HPDE6-E6E7 (cell line): ENCODE data around the gene LRP5.
"Not testable (repeated sequence)": the region's sequence is repeated elsewhere in the genome, so short reads cannot be mapped to it uniquely, and the experiment has no call there.

Source experiments
- DNase-seq: peaks from one replicate; pipeline ENCODE4 v3.0.0; 2011; ENCODE audit warnings: missing footprints; ENCODE audit errors: extremely low spot score

LRP5 gene

DNA sequence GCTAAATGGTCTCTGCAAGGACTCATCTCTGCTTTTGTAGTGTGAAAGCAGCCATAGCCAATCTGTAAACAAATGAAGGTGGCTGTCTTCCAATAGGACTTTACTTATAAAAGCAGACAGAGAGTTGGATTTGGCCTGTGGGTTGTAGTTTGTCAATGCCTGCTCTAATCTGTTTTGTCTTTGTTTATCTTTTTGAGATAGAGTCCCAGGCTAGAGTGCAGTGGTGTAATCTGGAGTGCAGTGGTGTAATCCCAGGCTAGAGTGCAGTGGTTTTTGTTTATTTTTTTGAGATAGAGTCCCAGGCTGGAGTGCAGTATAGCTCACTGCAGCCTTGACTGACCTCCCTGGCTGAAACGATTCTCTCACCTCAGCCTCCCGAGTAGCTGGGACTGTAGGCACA is 156.7 kb downstream of the LRP5 start:
- DNase-seq: no peak

DNA sequence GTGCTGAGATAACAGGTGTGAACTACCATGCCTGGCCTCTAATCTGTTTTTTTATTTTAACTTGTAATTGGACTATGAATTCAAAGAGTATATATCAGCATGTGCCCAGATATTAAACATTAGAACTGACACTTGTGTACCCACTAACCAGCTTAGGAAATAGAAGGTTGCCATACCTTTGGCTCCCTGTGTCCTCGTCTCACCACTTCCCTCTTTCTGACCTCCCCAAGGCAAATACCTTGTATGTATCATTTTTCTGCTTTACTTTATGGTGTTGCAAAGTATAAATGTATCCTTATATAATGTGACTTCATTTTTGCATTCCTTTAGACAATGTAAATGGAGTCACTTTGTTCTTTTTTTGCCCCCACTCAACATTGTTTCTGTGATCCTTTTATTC is 157.3 kb downstream of the LRP5 start:
- no peak for DNase-seq

DNA sequence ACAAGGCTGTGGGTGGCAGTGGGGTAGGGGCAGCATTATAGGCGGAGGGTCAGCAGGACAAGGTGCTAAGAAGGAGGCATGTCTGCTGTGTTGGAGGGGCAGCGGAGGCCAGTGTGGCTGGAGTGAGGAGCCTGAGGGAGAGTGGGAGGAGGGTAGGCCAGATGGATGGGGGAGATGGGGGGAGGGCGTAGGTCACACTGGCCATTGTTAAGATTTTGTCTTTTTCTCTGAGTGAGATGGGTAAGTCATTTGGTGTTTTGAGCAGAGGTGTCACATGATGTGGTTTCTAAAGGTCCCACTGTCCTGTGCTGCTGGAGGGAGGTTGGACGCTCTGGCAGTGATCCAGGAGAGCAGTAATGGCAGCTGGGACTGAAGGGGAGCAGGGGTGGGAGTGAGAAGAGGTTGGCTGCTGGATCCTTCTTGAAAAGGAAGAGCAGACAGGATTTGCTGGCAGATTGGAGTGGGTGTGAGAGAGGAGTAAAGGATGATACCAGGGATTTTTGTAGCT is 158.0 kb downstream of the LRP5 start:
- no peak for DNase-seq

DNA sequence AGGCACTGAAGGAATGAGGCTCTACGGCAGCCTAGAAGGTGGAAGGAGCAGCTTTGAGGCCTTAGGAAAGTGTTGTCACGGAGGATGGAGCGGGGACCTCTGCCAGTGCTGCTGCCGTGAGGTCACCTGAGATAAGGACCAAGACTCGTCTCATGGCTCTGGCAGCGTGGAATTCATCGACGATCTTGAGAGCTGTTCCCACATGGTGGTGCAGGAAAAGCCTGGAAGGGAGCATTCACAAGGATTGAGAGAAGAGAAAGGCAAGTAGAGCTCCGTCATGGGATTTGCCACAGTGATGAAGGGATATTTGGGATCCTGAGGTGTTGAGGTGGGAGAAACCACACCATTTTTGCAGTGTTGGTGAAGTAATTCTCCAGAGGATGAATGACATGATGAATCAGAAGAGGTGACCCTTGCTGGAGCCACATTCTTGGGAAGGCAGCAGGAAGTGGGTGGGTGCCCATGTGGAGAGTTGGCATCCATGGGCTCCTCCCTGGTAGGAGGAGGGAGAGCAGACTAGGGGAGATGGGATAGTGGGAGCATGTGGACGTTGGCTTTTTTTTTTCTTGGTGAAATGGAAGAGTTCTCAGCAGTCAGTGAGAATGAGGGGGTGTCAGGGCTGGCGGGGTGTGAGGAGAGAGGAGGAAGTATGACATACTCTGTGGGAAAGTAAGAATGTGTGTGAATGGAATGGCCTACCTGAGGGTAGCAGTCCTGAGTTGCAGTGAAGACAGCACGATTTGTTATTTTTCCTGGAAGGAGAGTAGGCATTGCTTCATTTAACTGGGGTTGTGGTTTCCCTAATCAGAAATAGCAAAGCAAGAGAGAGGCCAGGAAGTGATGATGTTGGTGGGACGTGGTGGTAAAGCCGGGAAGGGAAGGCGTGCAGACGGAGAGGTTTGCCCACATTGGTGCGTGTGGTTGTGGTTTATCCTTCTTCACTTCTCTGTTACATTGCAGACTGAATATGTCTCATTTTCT is 159.3 kb downstream of the LRP5 start:
- no peak for DNase-seq

DNA sequence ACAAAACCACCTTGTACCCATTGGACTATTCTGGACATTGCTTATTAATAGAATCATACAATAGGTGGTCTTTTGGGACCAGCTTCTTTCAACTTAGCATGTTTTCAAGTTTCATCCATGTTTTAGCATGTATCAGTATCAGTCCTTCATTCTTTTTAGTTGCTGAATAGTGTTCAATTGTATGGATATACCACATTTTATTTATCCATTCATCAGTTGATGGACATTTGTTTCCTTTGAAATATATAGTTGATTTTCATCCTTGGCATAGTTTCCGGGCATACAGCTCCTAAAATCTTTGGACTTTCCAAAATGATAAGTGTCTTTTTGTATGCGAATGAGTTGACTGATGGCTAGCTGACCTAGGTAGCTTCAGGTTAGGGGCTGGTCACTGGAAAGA is 160.4 kb downstream of the LRP5 start:
- DNase-seq: no peak

DNA sequence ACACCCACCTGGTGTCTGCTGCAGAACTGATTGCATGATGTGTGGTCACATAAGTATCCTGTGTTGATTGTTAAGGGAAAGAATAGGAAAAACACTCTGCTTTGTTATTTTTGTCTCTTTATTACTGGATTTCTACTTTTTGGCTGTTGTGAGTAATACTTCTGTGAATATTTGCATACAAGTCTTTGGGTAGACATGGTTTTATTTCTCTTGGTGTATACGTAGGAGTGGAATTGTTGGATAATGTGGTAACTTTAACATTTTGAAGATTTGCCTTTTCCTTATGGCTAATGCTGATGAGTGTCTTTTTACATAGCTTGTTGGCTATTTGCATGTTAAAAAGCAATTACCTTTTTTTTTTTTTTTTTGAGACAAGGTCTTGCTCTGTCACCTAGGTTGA is 161.3 kb downstream of the LRP5 start:
- DNase-seq: no peak

DNA sequence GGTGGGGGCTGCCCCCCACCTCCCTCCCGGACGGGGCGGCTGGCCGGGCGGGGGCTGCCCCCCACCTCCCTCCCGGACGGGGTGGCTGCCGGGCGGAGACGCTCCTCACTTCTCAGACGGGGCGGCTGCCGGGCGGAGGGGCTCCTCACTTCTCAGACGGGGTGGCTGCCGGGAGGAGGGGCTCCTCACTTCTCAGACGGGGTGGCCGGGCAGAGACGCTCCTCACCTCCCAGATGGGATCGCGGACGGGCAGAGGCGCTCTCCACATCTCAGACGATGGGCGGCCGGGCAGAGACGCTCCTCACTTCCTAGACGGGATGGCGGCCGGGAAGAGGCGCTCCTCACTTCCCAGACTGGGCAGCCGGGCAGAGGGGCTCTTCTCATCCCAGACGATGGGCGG is 163.2 kb downstream of the LRP5 start:
- not testable (repeated sequence) for DNase-seq

DNA sequence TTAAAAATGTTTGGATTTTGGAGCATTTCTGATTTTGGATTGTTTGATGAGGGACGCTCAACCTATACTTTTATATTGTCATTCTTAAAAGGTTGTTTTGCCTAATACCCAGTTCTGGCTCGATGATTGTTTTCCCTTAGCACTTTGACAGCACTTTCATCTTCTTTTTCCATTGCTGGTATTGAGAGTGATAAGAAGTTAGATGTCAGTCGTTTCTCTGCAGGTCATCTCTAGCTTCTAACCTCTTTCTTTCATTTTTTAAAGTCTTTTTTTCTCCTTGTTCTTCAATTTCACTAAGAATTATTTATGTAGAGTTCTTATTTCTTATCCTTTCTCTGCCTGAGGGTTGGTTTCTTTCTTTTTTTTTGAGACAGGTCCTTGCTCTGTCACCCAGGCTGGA is 167.0 kb downstream of the LRP5 start:
- DNase-seq: no peak

DNA sequence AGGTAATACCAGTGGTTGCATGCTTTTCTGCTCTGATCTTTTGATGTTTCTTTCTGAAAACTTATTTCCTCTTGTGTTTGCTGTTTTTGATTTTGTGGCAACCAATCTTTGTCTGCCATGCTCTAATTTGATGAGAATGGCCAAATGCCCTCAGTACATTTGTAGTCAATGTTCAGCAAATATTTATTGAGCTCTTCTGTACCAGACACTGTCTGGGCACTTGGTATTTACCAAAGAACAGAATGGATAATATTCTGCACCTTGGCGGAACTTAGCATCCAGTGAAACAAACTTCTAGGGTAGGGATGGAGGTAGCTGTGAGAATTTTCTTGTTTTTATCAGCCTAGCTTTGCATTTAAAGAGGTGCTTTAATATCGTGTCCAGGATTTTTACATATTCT is 167.8 kb downstream of the LRP5 start:
- DNase-seq: no peak

DNA sequence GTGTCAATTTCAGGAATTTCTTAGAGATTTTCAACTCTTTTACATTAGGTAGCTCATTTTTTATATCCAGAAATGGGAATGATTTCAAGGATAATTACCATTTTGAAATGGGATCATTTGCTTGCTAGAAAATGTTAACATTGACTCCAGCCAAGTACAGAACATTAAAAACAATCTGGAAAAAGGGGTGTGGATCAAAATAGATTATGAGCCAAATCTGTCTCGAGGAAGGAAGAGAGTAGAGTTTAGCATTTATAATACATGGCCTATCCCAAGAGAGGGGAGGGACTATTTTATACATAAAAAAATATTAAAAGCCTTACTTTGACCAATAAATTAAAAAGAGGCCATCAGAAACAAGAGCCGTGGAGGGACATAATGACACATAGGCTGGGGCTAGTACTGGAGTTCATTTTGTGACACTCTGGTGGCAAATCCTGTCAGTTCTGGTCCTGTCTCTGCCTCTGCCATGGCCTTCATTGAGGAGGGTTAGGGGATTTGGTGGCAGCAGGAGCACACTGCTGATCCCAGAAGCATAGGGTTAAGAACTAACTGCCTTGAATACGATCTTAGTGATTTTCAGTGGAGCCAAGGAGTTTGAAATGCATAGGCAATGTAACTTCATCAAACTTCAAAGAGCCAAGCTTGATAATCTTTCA is 168.6 kb downstream of the LRP5 start:
- DNase-seq: no peak

DNA sequence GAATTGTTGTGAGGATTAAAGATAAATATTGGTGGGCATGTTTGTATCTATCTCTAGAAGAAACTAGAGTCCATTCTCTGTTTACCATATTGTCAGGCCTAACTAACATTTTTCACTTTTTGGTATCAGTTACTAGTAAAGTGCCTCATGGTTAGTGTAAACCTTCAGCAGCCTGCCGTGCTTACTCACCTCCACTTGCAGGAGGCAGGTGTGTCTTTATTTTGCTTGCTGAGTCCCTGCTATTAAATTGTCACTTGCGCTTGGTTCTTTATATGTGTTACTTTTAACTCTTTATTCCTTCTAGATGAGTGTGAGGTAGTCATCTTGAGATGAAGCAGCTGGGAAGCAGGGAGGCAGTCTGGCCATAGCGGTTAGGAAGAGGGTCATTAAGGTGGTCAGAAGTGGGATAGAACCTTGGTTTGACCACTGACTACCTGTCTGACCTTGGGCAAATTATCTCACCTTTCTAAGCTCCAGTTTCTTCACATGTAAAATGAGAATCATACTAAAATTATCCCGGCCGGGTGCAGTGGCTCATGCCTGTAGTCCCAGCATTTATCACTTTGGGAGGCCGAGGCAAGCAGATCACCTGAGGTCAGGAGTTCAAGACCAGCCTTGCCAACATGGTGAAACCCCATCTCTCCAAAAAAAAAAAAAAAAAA is 169.3 kb downstream of the LRP5 start:
- DNase-seq: no peak

DNA sequence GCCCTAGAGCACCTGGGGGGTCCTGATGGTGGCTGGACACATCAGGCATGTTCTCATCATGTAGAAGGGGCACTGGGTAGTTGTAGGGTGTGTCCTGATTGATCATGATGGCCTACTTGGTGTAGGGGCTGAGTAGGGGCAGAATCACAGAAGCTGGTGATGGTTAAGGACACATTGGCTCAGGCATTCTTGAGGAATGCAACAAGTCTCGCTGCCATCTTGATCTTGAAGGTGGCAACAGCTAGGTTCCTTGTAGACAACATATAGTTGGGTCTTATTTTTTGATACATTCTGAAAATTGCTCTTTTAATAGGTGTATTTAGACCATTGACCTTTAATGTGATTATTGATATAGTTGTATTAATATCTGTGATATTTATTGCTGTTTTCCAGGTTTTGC is 176.2 kb downstream of the LRP5 start:
- DNase-seq: no peak

DNA sequence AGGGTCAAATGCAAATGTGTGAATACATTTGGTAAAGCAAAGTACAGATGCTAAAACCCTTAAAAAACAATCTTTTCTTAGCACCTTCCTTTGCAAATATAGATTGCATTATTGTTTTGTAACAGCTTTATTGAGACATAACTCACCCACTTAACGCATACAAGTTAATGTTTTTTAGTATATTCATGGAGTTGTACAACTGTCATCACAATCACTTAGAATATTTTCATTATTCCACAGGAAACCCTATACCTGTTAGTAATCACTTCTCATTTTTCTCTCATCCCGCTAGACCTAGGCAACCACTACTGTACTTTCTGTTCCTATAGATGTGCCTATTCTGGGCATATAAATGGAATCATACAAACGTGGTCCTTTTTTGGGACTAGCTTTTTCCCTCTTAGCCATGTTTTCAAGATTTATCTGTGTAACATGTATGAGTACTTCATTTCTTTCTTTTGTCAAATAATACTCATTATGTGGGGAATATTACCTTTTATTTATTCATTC is 182.9 kb downstream of the LRP5 start:
- no peak for DNase-seq

DNA sequence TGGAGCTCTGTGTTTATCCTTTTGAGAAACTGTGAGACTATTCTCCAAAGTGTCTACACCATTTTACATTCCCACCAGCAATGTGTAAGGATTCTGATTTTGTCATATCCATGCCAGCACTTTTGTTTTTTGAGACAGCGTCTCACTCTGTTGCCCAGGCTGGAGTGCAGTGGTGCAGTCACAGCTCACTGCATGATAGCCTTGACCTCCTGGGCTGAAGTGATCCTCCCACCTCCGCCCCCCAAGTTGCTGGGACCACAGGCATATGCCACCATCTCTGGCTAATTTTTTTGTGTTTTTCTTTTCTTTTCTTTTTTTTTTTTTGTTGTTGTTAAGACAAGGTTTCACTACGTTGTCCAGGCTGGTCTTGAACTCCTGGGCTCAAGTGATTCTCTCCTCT is 183.5 kb downstream of the LRP5 start:
- no peak for DNase-seq

DNA sequence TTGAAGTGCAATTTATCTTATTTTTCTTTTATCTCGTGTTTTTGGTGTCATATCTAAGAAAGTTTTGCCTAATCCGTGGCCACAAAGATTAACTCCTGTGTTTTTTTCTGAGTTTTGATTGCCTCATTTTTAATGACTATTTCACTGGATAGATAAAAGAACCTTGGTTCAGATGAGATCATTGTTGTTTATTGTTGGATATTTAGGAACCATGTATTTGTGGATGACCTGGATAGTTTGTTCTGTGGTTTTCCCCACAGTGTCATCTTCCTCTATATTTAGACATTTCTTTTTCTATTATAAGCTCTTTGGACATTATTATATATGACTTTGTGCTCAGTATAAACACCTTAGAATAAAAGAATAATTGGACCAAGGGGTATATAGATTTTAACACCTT is 185.4 kb downstream of the LRP5 start:
- no peak for DNase-seq

DNA sequence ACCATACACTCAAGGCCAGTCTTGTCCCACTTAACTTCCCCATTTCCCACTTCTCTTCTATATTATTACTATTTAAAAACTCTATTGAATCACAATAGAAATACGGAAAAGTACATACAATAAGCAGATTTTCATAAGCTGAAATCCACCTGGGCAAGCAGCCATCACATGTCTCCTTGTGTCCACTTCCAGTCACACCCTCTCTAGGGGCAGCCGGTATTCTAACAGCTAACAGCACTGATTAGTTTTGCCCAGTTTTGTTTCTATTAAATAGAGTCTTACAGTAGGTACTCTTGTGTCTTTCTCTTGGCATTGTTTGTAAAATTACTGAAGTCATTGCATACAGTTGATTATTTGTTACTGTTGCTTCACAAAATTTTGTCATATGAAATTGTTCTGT is 185.9 kb downstream of the LRP5 start:
- DNase-seq: no peak
